Peyer's patch (tissue), 4 donors: ENCODE data around the gene ZNF554.
A peak's percentile ranks its signal among the peaks of the same experiment; 100 is the strongest.

Source experiments
- POLR2A ChIP-seq, 2 donors: fragments of 450-650 bp; IDR thresholded peaks; one replicate each; pipeline ENCODE4 v1.5.1; 2017; ENCODE audit warnings: antibody characterized with exemption in 2 of 2, mild to moderate bottlenecking in 2 of 2, moderate library complexity in 2 of 2
- TF ChIP-seq, protein P1 (sequence below), 6 experiments: fragments of 450-650 bp in 4 of 6; fragments of 200-600 bp in 2 of 6; sonication (generic) in 1 of 6; IDR thresholded peaks; one replicate each; pipeline ENCODE4 v1.5.1; 2017 to 2019; ENCODE audit warnings: antibody characterized with exemption in 6 of 6, mild to moderate bottlenecking in 3 of 6, moderate library complexity in 1 of 6

DNA sequence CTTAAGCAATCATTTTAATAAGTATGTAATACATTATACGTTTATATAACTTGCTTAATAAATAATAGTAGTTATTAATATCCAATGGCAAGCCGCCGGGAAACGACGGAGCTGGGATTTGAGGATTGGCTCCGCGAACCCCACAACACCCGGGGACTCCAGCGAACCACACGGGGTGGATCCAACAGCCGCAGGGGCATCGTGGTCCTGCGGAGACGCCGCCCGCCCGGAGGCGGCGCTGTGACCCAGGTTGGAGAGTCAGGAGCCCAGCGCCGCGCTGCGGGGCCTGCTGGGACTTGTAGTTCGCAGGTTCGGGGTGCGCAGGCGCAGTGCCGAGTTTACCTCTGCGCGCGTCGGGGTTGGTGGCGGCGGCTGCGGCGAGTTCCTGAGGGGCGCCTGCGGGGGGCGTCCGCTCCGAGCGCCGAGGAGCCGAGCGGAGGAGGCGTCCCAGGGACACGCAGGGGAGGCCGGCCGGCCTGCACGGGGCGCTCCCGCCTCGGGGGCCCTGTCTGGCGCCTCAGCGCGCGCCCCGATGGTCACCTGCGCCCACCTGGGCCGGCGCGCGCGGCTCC is at the start of gene ZNF554:
- TF ChIP-seq POLR2A (IDR thresholded peaks at IDR 0.05), result peak; percentile 27
- TF ChIP-seq, protein P1, sequence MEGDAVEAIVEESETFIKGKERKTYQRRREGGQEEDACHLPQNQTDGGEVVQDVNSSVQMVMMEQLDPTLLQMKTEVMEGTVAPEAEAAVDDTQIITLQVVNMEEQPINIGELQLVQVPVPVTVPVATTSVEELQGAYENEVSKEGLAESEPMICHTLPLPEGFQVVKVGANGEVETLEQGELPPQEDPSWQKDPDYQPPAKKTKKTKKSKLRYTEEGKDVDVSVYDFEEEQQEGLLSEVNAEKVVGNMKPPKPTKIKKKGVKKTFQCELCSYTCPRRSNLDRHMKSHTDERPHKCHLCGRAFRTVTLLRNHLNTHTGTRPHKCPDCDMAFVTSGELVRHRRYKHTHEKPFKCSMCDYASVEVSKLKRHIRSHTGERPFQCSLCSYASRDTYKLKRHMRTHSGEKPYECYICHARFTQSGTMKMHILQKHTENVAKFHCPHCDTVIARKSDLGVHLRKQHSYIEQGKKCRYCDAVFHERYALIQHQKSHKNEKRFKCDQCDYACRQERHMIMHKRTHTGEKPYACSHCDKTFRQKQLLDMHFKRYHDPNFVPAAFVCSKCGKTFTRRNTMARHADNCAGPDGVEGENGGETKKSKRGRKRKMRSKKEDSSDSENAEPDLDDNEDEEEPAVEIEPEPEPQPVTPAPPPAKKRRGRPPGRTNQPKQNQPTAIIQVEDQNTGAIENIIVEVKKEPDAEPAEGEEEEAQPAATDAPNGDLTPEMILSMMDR (IDR thresholded peaks at IDR 0.05), result peak; percentile 96 to 100 (median 98)
